Upper lobe of right lung (tissue), 1 donor: ENCODE results near the gene EML1. TPM values are rescaled to one million over a fixed set of nuclear protein-coding genes. Genes with fewer than 3 reads are reported as not detected.

ENCODE experiments used
- ATAC-seq: fragments of 200-7000 bp; cut with Tn5 transposase; one replicate; pipeline ENCODE4 v1.9.1; 2020; ENCODE audit warnings: mild to moderate bottlenecking, moderate library complexity
- DNase-seq: peaks from one replicate; pipeline ENCODE4 v3.0.0-alpha.2; 2020
- H3K27ac ChIP-seq: fragments of 200-600 bp; one replicate; pipeline ENCODE4 v1.8.0; 2022
- H3K27me3 ChIP-seq: fragments of 200-600 bp; one replicate; pipeline ENCODE4 v1.8.0; 2022; ENCODE audit warnings: mild to moderate bottlenecking
- H3K36me3 ChIP-seq: fragments of 200-600 bp; one replicate; pipeline ENCODE4 v1.8.0; 2022
- H3K4me1 ChIP-seq: fragments of 200-600 bp; one replicate; pipeline ENCODE4 v1.8.0; 2022
- H3K4me3 ChIP-seq: fragments of 200-600 bp; one replicate; pipeline ENCODE4 v1.8.0; 2022; ENCODE audit warnings: mild to moderate bottlenecking
- H3K9me3 ChIP-seq: fragments of 200-600 bp; one replicate; pipeline ENCODE4 v1.8.0; 2022
- intact Hi-C: fragments of 100-400 bp; cut with DNase I; formaldehyde crosslinking; loops from one replicate; pipeline ENCODE4 v1.11.0; 2022
- total RNA-seq: library from RNA; stranded (reverse); fragmentation: NEBNext Ultra II Directional; extraction: Animal tissue kit (Norgen Biotek cat#: 25700); gene quantifications from one replicate; pipeline ENCODE4 v1.2.1, GENCODE V29; 2021
- TF ChIP-seq, protein P1 (sequence below): fragments of 200-600 bp; IDR thresholded peaks from one replicate; pipeline ENCODE4 v1.8.0; 2022; ENCODE audit warnings: antibody characterized with exemption
- donor health status: DM: no; HTN: yes; CAD: no; lungs with severe emphysema.

EML1 gene
- total RNA-seq, 1 donor from 2014 or later: 42.2 TPM

DNA sequence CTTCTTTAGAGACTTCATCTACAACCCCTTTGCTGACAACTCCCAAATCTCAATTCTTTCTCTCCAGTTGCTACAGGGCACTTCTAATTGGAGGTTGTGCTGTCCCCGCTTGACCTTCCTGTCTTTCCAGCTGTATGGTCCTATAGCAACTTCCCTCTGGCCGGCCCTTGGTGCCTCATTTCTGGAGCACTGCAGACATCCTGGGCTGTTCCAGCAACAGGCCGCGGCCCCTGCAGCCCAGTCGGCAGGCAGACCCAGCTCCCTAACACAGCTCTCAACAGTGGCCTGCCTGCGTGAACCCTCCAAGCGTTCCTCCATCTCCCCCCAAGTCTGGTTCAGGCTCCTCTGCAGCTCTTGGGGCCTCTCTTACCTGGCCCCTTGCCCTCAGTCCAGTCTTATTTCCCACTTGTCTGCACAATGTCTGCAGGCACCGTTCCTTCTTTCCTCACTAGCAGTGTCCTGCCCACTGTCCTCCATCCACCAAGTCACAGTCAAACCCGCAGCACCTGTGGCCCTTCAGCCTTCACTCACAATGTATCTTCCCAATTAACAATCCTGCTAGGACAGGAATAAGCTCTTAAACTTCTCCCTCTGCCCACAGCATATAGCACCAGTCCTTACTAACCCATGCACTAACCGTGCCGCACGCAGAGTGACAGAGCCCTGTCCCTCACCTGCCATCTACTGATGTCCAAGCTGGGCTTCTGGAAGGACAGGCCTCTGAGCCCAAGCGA lies 1.6 kb upstream of the EML1 start:
- Histone ChIP-seq H3K9me3 (no peaks in the 10 kb centered on the region), H3K4me1 (peaks cover 15% of the 10 kb centered on the region), H3K27ac (no peak overlapping the region), H3K4me3 (no peak overlapping the region), H3K36me3 (no peaks in the 10 kb centered on the region), H3K27me3 (no peaks in the 10 kb centered on the region)
- no peak for ATAC-seq
- DNase-seq: no peak
- intact Hi-C loops: loop anchor here (10.0 kb wide), 1 partner anchor 57 kb away; no protein-coding TSS in a partner anchor
- TF ChIP-seq, protein P1, sequence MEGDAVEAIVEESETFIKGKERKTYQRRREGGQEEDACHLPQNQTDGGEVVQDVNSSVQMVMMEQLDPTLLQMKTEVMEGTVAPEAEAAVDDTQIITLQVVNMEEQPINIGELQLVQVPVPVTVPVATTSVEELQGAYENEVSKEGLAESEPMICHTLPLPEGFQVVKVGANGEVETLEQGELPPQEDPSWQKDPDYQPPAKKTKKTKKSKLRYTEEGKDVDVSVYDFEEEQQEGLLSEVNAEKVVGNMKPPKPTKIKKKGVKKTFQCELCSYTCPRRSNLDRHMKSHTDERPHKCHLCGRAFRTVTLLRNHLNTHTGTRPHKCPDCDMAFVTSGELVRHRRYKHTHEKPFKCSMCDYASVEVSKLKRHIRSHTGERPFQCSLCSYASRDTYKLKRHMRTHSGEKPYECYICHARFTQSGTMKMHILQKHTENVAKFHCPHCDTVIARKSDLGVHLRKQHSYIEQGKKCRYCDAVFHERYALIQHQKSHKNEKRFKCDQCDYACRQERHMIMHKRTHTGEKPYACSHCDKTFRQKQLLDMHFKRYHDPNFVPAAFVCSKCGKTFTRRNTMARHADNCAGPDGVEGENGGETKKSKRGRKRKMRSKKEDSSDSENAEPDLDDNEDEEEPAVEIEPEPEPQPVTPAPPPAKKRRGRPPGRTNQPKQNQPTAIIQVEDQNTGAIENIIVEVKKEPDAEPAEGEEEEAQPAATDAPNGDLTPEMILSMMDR: no peak

DNA sequence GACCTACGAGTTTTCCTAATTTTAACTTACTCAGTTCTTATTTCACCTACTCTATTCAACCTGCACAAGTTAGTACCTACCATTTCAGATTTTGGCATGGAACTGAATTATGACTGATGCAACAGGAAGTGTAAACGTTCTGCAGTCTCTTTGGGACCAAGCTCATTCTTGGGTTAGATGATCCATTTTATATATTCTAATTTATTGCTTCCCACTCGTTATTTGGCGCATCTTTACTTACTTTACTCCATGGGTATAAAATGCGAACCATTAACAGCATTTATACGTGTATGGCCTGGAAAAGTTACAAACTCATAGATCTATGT lies 1.0 kb upstream of the EML1 start:
- DNase-seq: no peak
- intact Hi-C loops: loop anchor here (10.0 kb wide), 1 partner anchor 57 kb away; no protein-coding TSS in a partner anchor
- no peak for ATAC-seq
- H3K27me3 ChIP-seq: no peaks in the 10 kb centered on the region
- H3K4me1 ChIP-seq: peaks cover 15% of the 10 kb centered on the region
- H3K36me3 ChIP-seq: no peaks in the 10 kb centered on the region
- peak overlapping the region; percentile 52 for H3K4me3 ChIP-seq
- peak overlapping the region; percentile 68 for H3K27ac ChIP-seq
- TF ChIP-seq, protein P1: no peak
- H3K9me3 ChIP-seq: no peaks in the 10 kb centered on the region

DNA sequence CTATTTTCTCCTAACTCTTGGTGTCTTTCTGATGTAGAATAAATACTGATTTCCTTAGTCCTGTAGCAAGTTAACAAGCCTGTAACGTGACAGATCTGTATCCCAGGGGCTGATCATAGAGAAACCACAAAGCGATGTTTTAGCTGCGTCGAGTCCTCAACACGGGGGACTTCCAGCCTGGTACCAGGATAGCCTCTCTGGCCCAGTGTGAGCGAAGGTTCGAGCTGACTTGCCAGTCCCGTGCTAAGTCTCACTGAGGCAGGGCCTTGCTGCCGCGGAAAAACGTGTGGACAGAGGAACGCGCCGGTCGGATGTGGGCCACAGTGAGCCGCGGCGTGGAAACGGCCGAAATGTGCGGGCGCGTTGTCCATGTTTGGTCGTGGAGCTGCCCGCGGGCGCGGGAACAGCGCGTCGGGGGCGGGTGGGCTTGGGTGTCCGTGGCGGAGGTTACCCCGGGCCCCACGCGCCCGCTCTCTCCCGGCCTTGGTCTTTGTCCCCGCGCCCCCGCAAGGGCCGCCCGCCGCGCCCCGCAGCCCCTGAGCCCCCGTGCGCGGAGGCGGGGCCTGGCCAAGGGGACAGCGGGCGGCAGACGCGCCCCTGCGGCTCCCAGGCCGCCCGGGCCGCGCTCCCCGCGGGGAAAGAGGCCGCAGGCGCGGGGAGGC lies 531 bp upstream of the EML1 start:
- Histone ChIP-seq H3K27ac (peak overlapping the region; percentile 68), H3K4me3 (peak overlapping the region; percentile 52), H3K27me3 (no peaks in the 10 kb centered on the region), H3K36me3 (no peaks in the 10 kb centered on the region), H3K4me1 (peaks cover 15% of the 10 kb centered on the region), H3K9me3 (no peaks in the 10 kb centered on the region)
- intact Hi-C loops: loop anchor here (10.0 kb wide), 1 partner anchor 58 kb away; no protein-coding TSS in a partner anchor
- DNase-seq (no peak), ATAC-seq (peak; percentile 5)
- TF ChIP-seq, protein P1: no peak

DNA sequence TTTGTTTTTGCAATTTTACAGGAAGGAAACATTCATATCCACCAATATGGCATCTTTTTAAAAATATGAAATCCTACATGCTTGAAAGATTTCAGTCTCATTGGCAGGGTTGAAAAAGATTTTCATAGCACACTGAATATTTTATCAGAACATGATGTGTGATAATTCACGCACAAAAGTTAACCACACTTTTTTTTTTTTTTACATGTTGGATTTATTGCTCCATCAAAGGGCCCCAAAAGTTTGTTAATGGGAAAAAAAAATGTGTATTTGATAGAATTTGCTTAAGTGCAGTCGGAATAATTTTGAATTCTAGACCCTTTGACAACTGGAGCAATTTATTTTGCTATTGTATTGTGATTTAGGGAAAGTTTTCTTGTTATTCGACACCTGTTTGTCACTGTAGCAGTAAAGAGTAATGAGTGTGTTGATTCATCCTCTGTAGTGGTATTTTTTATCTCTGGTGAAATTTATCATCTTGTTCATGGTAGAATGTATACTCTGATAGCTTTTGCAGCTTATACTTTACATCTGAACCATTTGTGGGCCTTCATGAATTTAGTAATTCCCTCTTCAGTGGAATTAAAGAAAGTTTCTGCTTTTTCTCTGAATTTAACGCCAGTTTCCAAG lies 1.1 kb downstream of the EML1 start:
- ATAC-seq (no peak), DNase-seq (no peak)
- H3K9me3 ChIP-seq: no peaks in the 10 kb centered on the region
- peak overlapping the region; percentile 48 for H3K4me3 ChIP-seq
- H3K36me3 ChIP-seq: no peaks in the 10 kb centered on the region
- H3K27me3 ChIP-seq: no peaks in the 10 kb centered on the region
- intact Hi-C loops: loop anchor here (10.0 kb wide), 1 partner anchor 59 kb away; no protein-coding TSS in a partner anchor
- TF ChIP-seq, protein P1: no peak
- peaks cover 15% of the 10 kb centered on the region for H3K4me1 ChIP-seq
- H3K27ac ChIP-seq: peak overlapping the region; percentile 15

DNA sequence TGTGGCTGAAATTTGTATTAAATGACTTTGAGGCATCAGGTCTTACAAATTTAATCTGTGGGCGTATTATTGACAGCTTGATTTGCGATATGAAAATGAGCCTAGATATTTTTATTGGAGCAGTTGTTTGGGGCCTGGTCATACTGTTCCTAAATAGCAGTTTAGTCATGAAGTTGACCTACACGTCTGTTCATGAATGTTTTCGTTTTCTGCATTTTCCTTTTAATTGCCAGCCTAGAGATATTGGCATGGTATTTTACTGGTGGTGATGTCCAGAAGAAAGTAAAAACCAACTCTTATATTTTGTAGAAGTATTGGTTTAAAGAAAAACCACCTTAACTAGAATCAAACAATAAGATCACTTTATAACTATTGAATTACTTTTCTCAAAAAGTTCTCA lies 1.8 kb downstream of the EML1 start:
- DNase-seq (no peak), ATAC-seq (no peak)
- Histone ChIP-seq H3K27ac (no peak overlapping the region), H3K9me3 (no peaks in the 10 kb centered on the region), H3K36me3 (no peaks in the 10 kb centered on the region), H3K4me1 (peaks cover 15% of the 10 kb centered on the region), H3K4me3 (no peak overlapping the region), H3K27me3 (no peaks in the 10 kb centered on the region)
- TF ChIP-seq, protein P1: no peak
- intact Hi-C loops: loop anchor here (10.0 kb wide), 1 partner anchor 60 kb away; no protein-coding TSS in a partner anchor
